Gastrocnemius medialis (tissue), 4 donors: Measurements from ENCODE around the gene TMCO4.

Experiments
- CTCF ChIP-seq, 5 experiments: fragments of 450-650 bp in 3 of 5; fragments of 200-600 bp in 2 of 5; sonication (generic) in 2 of 5; IDR thresholded peaks in 4 of 5; conservative IDR thresholded peaks in 1 of 5; 1 replicate in 4 of 5; 2 replicates in 1 of 5; pipeline ENCODE4 v1.5.1; 2016 to 2019; ENCODE audit warnings: antibody characterized with exemption in 5 of 5, mild to moderate bottlenecking in 3 of 5, moderate library complexity in 3 of 5
- POLR2A ChIP-seq, 2 donors: fragments of 450-650 bp; IDR thresholded peaks; one replicate each; pipeline ENCODE4 v1.6.1; 2017; ENCODE audit warnings: antibody characterized with exemption in 2 of 2, mild to moderate bottlenecking in 2 of 2, moderate library complexity in 2 of 2

GRCh38 chr1:19744886-19745285, 54.8 kb downstream of the TMCO4 start:
- no peak for TF ChIP-seq CTCF (IDR thresholded peaks at IDR 0.05 in 4 of 5, conservative IDR thresholded peaks at IDR 0.05 in 1 of 5)
- no peak for TF ChIP-seq POLR2A (IDR thresholded peaks at IDR 0.05)
